IPS-18a (cell line): ENCODE results near the gene HAP1.
"Not testable (repeated sequence)": the region's sequence is repeated elsewhere in the genome, so short reads cannot be mapped to it uniquely, and the experiment has no call there.

ENCODE experiments used
- H3K27ac ChIP-seq: one replicate; pipeline ENCODE4 v1.5.1; 2013; ENCODE audit warnings: low read length
- H3K27me3 ChIP-seq: one replicate; pipeline ENCODE4 v1.6.1; 2013; ENCODE audit warnings: mild to moderate bottlenecking, low read length; ENCODE audit not compliant: control insufficient read depth, insufficient read depth
- H3K36me3 ChIP-seq: one replicate; pipeline ENCODE4 v1.6.1; 2013; ENCODE audit warnings: low read depth, low read length; ENCODE audit not compliant: control insufficient read depth
- H3K4me1 ChIP-seq: one replicate; pipeline ENCODE4 v1.6.1; 2013; ENCODE audit warnings: low read depth, low read length; ENCODE audit not compliant: control insufficient read depth
- H3K4me3 ChIP-seq: one replicate; pipeline ENCODE4 v1.5.1; 2013; ENCODE audit warnings: low read length
- H3K9ac ChIP-seq: one replicate; pipeline ENCODE4 v1.6.1; 2013; ENCODE audit warnings: mild to moderate bottlenecking, low read length, moderate library complexity
- H3K9me3 ChIP-seq: one replicate; pipeline ENCODE4 v1.6.1; 2013; ENCODE audit warnings: low read depth, low read length; ENCODE audit not compliant: control insufficient read depth

The HAP1 gene

DNA sequence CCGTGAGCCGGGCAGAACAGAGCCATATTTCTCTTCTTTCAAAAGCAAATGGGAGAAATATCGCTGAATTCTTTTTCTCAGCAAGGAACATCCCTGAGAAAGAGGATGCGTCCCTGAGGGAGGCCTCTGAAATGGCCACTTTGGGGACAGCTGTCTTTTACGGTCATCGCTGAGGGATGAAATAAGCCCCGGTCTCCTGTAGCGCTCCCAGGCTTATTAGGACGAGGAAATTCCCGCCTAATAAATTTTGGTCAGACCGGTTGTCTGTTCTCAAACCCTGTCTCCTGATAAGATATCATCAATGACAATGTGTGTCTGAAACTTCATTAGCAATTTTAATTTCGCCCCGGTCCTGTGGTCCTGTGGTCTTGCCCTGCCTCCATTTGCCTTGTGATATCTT is 48.7 kb downstream of the HAP1 start:
- not testable (repeated sequence) for H3K27me3 ChIP-seq, H3K9ac ChIP-seq, H3K9me3 ChIP-seq, H3K27ac ChIP-seq, H3K4me1 ChIP-seq, H3K4me3 ChIP-seq
- H3K36me3 ChIP-seq, result peaks cover 14% of the 10 kb centered on the region

DNA sequence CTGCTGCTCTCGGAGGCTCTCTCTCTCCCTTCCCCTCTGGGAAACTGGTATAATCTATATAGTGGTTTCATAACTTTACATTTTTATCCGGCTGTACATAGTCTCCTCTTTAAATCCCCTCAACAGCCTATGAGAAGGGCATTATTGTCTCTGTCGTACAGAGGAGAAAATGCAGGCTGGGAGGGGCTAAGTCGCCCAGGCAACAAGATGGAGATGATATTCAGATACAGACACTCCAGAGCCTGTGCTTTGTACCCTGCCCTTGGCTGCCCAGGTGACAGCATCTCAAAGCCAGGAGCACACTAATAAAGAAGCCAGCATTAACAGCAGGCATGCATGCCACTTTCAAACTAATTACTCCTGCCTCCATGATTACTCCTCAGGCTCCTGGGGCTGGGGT is 50.4 kb downstream of the HAP1 start:
- Histone ChIP-seq H3K27me3 (no peaks in the 10 kb centered on the region), H3K4me3 (no peak overlapping the region), H3K9ac (no peak overlapping the region), H3K36me3 (no peaks in the 10 kb centered on the region), H3K4me1 (peaks cover 5% of the 10 kb centered on the region), H3K9me3 (no peaks in the 10 kb centered on the region), H3K27ac (no peak overlapping the region)

DNA sequence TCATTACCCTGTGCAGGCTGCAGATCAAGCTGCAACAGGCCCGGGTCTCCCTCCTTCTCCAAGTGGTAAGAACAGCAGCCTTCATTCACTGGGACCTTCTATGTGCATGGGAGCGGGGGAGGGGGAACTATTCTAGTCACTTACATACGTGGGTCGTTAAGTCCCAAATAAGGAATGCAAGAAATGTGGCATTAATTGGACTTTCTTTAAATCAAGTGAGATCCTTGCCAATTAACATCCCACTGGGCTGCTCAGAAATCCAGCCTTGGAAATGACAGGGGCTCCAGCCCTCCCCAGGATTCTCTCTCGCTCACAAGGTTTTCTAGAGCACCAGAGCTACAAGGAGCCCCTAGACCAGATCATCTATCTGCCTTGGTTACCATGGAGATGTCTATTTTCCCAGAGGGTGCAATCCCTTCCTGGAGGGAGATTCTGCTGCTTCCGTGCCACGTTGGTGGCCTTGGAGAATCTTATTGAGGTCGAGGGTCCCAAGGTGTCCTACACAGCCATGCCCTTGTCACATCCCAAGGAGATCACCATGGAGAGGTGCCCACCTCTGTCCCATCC is 50.9 kb downstream of the HAP1 start:
- Histone ChIP-seq H3K27me3 (no peaks in the 10 kb centered on the region), H3K9me3 (no peaks in the 10 kb centered on the region), H3K4me1 (peaks cover 10% of the 10 kb centered on the region), H3K27ac (no peak overlapping the region), H3K9ac (no peak overlapping the region), H3K36me3 (no peaks in the 10 kb centered on the region), H3K4me3 (no peak overlapping the region)

DNA sequence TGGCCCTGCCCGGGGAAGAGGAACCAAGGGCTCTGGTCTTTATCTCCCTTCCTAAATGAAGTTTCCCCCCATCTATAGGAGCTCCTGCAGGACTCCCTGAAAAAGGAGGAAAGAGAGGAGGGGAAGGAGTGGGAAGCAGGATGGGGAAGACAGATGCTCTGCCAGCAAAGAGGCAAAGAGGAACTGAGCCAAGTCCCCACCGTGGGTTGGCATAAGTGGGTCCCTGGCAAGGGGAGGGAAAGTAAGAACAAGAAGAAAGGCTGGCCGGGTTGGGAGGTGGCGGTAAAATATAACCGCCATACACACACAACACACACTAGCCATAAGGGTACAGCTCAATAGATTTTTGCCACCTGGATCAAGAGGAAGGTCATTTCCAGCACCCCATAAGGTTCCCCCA is 51.8 kb downstream of the HAP1 start:
- no peaks in the 10 kb centered on the region for H3K9me3 ChIP-seq

DNA sequence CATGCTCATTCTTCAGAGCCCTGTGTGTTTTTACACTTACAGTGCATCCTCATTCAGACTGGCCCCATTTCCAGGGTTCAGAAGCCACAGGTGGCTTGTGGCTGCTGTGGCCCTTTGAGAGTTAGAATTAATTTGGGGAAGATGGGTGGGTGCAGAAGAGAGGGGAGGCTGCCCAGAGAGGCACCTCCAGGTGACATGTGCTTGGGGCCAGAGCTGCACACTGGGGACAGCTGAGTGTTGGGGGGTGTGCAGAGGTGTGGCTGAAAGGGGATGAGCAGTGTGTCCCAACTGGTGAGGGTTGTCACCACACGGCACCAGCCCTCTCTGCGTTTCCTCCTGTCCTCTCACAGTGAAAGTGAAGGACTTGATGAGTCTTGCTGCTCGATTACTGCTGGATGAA is 52.7 kb downstream of the HAP1 start:
- H3K27ac ChIP-seq, result no peak overlapping the region

More for the DNA sequence above, 51.8 kb downstream of the HAP1 start:
- H3K36me3 ChIP-seq, result no peaks in the 10 kb centered on the region
- no peak overlapping the region for H3K4me3 ChIP-seq
- H3K27ac ChIP-seq, result no peak overlapping the region
- no peaks in the 10 kb centered on the region for H3K27me3 ChIP-seq
- H3K9ac ChIP-seq, result no peak overlapping the region
- peaks cover 10% of the 10 kb centered on the region for H3K4me1 ChIP-seq

DNA sequence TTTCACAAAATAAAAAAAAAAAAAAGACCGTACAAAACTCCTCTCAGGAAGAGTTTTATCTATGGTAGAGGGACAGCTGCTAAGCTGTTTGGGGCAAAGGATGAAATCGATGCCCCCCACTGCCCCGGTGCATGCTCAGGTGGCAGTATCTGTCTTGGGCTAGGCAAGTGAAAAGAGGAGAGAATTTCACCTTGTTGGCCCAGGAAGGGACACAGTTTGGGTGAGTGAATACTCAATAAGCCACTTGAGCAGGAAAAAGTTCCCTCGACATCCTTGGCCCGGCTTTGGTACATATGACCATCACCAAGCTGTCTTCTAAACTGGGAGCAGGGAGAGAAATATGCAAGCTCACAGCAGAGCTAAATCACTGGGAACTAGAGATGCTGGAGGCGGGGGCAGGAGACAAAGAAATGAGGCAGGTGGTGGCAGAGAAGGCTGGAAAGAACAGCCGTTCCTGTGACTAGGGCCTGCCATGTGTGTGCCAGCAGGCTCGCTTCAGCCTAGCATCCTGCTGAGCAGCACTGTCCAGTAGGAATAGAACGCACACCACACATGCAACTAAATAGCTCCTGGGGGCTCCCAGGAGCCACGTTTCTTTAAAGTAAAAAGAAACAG is 53.9 kb downstream of the HAP1 start:
- peaks cover 21% of the 10 kb centered on the region for H3K4me1 ChIP-seq
- H3K27ac ChIP-seq, result no peak overlapping the region
- H3K27me3 ChIP-seq, result no peaks in the 10 kb centered on the region
- H3K9ac ChIP-seq, result no peak overlapping the region
- H3K9me3 ChIP-seq, result no peaks in the 10 kb centered on the region
- H3K36me3 ChIP-seq, result no peaks in the 10 kb centered on the region
- H3K4me3 ChIP-seq, result no peak overlapping the region

More for the DNA sequence above, 52.7 kb downstream of the HAP1 start:
- Histone ChIP-seq H3K27me3 (no peaks in the 10 kb centered on the region), H3K4me1 (peaks cover 10% of the 10 kb centered on the region), H3K9ac (no peak overlapping the region), H3K4me3 (no peak overlapping the region), H3K9me3 (no peaks in the 10 kb centered on the region), H3K36me3 (no peaks in the 10 kb centered on the region)

DNA sequence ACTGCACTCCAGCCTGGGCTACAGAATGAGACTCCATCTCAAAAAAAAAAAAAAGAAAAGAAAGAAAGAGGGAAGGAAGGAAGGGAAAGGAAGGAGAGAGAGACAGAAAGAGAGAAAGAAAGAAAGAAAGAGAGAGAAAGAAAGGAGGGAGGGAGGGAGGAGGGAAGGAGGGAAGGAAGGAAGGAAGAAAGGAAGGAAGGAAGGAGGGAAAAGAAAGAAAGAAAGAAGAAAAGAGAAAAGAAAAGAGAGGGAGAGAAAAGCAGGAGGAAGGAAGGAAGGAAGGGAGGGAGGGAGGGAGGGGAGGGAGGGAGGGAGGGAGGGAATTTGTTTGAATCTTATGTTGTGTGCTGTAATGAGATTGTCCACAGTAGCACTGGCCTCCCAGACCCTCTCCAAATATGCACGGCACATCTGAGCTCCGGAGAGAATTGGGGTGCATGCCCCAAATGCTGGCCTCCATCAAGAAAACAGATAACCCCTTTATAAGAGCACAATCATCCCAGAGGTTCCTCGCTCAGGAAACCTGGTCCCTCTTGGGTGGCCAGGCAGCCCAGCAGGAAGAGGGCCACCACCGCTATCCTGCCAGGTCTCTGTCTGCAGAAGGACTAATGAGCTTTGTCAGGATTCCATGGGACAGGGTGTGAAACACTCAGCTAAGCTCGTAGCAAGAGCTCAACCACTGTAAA is 54.6 kb downstream of the HAP1 start:
- H3K4me1 ChIP-seq, result peaks cover 25% of the 10 kb centered on the region
- no peaks in the 10 kb centered on the region for H3K27me3 ChIP-seq
- no peak overlapping the region for H3K4me3 ChIP-seq
- no peak overlapping the region for H3K9ac ChIP-seq
- H3K27ac ChIP-seq, result no peak overlapping the region
- H3K9me3 ChIP-seq, result no peaks in the 10 kb centered on the region
- H3K36me3 ChIP-seq, result no peaks in the 10 kb centered on the region

DNA sequence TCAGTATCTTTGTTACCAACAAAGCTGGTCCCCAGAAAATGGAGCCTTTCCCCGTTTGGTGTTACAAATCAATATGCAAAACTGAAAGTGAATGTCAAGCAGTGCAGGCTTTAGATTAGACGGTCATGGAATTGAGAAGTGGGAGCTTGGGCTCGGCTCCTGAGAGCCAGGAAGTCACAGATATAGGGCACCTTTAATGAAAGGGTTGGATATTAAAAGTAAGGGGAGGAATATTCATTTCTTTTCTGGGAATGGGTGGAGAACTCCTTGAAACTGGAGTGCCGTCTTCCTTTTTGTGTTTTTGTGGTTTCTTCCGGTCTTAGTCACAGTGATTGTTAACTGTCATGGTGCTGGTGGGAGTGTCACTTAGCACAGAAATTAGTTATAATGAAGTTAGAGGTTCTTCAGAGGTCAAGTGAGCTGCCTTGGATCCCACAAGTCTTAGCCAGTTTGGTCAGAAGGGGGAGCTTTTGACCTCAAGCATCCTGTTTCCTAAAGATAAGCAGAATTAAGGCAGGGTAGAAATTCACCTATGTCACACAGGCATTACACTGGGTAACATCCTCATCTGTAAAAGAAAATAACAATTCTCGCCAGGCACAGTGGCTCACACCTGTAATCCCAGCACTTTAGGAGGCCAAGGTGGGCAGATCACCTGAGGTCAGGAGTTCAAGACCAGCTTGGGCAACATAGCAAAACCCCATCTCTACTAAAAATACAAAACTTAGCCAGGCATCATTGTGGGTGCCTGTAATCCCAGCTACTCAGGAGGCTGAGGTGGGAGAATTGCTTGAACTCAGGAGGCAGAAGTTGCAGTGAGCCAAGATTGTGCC is 55.3 kb downstream of the HAP1 start:
- Histone ChIP-seq H3K9me3 (no peaks in the 10 kb centered on the region), H3K9ac (no peak overlapping the region), H3K27ac (no peak overlapping the region), H3K4me3 (no peak overlapping the region), H3K36me3 (no peaks in the 10 kb centered on the region), H3K27me3 (no peaks in the 10 kb centered on the region), H3K4me1 (peaks cover 27% of the 10 kb centered on the region)

DNA sequence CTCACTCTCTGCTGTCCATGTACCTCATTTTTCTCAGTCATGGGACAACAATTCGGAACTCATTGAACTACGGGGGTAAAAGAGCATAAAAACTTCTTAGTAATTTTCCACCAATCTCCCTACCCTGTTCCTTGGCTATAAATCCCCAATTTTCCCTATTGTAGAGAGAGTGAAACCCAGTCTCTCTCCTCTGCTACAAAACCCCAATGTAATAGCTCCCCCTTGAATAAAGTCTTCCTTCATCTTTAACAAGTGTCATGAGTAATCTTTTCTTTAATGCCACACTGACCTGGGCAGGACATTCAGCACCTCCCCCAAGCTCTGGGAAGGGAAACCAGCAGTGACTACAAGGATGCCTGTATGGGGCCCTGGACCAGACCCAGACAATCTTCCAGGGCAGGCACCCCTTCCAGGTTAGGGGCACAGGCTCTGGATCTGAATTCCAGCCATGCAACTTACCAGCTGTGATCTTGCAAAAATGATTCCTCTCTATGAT is 56.0 kb downstream of the HAP1 start:
- no peak overlapping the region for H3K27ac ChIP-seq
- H3K9ac ChIP-seq, result no peak overlapping the region
- no peaks in the 10 kb centered on the region for H3K27me3 ChIP-seq
- no peaks in the 10 kb centered on the region for H3K9me3 ChIP-seq
- no peak overlapping the region for H3K4me3 ChIP-seq
- H3K4me1 ChIP-seq, result peaks cover 27% of the 10 kb centered on the region
- H3K36me3 ChIP-seq, result no peaks in the 10 kb centered on the region

DNA sequence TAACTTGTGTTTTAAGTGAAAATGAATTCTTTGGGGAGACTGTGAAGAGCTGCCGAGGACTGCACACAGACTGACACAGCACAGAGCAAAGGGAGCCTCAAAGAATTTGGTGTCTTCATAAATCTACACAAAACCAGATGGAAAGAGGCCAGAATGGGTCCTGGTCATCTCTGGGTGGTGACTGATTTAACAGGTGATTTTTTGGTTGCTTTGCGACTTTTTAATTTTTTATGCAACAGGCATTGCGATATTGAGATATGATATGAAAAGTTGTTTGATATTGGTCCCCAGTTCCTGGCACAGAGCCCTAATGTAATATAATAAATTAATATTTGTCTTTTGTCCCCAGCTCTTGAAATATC is 58.4 kb downstream of the HAP1 start:
- H3K4me3 ChIP-seq, result peak overlapping the region; percentile 39
- peaks cover 27% of the 10 kb centered on the region for H3K4me1 ChIP-seq
- peak overlapping the region; percentile 55 for H3K9ac ChIP-seq

More for the DNA sequence above, 58.4 kb downstream of the HAP1 start:
- Histone ChIP-seq H3K36me3 (no peaks in the 10 kb centered on the region), H3K27me3 (no peaks in the 10 kb centered on the region), H3K9me3 (no peaks in the 10 kb centered on the region), H3K27ac (peak overlapping the region; percentile 43)
